VCaP (cell line): ENCODE results near the gene ERC2.

Experiments
- H3K27ac ChIP-seq: fragments of 450-650 bp; 2 replicates; pipeline ENCODE4 v1.5.1; 2017
- CTCF ChIP-seq: fragments of 450-650 bp; conservative IDR thresholded peaks from 2 replicates; pipeline ENCODE4 v1.5.1; 2017; ENCODE audit warnings: mild to moderate bottlenecking, moderate library complexity

Gene ERC2

GRCh38 chr3:55790596-55791350 lies 677.5 kb downstream of the ERC2 start:
- H3K27ac ChIP-seq = no peak overlapping the region
- TF ChIP-seq CTCF = no peak

- TF ChIP-seq CTCF = no peak
- no peak overlapping the region for H3K27ac ChIP-seq
Measured at GRCh38 chr3:55789516-55789915, 678.8 kb downstream of the ERC2 start.

- no peak for TF ChIP-seq CTCF
- peak overlapping the region; percentile 59 for H3K27ac ChIP-seq
Measured at GRCh38 chr3:55782807-55783206, 685.5 kb downstream of the ERC2 start.

GRCh38 chr3:55782351-55782750 lies 685.9 kb downstream of the ERC2 start:
- no peak for TF ChIP-seq CTCF
- H3K27ac ChIP-seq = peak overlapping the region; percentile 59

GRCh38 chr3:55780913-55781312 lies 687.4 kb downstream of the ERC2 start:
- no peak for TF ChIP-seq CTCF
- H3K27ac ChIP-seq = no peak overlapping the region

GRCh38 chr3:55779543-55779942 lies 688.7 kb downstream of the ERC2 start:
- TF ChIP-seq CTCF = no peak
- H3K27ac ChIP-seq = no peak overlapping the region

- H3K27ac ChIP-seq = no peak overlapping the region
- no peak for TF ChIP-seq CTCF
Measured at GRCh38 chr3:55775366-55776154, 692.7 kb downstream of the ERC2 start.
